Suprapubic skin (tissue), 4 donors: ENCODE data around the gene ACTR1B.

Source experiments
- POLR2A ChIP-seq, 2 donors: fragments of 450-650 bp; IDR thresholded peaks; one replicate each; pipeline ENCODE4 v1.6.1; 2017; ENCODE audit warnings: antibody characterized with exemption in 2 of 2, mild to moderate bottlenecking in 2 of 2, moderate library complexity in 2 of 2
- POLR2AphosphoS5 ChIP-seq, 3 donors: sonication (generic); formaldehyde crosslinking; IDR thresholded peaks; one replicate each; pipeline ENCODE4 v1.6.1; 2017; ENCODE audit warnings: antibody characterized with exemption in 3 of 3
- TF ChIP-seq, protein P1 (sequence below), 2 donors: fragments of 200-600 bp in 1 of 2; fragments of 450-650 bp in 1 of 2; sonication (generic) in 1 of 2; IDR thresholded peaks; one replicate each; pipeline ENCODE4 v1.5.1; 2016 to 2019; ENCODE audit warnings: antibody characterized with exemption in 2 of 2, mild to moderate bottlenecking in 1 of 2, moderate library complexity in 1 of 2

DNA sequence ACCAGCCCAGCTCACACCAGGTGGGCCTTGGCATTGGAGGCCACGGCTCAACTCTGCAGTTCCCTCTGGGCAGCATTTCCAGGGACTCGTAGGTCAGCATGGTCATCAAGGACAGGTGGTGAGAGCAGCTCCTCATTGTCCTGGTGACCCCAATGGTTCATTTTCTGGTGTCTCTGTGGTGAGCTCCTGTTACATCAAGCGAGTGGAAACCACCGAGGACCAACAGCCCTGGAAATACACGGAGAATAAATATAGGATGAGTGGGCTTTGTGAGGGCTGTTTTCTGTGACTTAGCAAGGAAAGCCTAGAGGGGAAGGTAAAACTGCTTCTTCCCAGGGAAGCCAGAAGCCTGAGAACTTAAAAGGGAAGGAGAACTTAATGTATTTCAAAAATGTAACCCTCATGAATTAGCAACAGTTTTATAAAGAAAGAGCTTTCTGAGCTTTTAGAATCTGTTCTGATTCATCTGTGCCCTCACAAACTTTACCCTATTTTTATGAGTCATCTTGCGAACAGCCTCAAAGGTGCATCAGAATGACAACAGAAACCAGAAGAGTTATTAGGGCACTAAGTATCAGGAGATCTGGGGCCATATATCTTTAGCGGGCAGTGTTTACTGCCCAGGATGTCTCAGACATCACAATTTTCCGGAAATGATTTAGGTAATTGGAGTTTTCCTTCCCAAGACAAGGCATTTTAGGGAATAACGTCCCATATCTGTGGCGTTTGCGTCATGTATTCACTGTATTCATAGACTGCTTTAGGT is 24.4 kb upstream of the ACTR1B start:
- TF ChIP-seq, protein P1, sequence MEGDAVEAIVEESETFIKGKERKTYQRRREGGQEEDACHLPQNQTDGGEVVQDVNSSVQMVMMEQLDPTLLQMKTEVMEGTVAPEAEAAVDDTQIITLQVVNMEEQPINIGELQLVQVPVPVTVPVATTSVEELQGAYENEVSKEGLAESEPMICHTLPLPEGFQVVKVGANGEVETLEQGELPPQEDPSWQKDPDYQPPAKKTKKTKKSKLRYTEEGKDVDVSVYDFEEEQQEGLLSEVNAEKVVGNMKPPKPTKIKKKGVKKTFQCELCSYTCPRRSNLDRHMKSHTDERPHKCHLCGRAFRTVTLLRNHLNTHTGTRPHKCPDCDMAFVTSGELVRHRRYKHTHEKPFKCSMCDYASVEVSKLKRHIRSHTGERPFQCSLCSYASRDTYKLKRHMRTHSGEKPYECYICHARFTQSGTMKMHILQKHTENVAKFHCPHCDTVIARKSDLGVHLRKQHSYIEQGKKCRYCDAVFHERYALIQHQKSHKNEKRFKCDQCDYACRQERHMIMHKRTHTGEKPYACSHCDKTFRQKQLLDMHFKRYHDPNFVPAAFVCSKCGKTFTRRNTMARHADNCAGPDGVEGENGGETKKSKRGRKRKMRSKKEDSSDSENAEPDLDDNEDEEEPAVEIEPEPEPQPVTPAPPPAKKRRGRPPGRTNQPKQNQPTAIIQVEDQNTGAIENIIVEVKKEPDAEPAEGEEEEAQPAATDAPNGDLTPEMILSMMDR (IDR thresholded peaks at IDR 0.05) = no peak
- no peak for TF ChIP-seq POLR2A (IDR thresholded peaks at IDR 0.05)
- no peak for TF ChIP-seq POLR2AphosphoS5 (IDR thresholded peaks at IDR 0.05)
